CD4-positive, alpha-beta T cell (primary cell): Measurements from ENCODE around the gene CPE. TPM values are rescaled to one million over a fixed set of nuclear protein-coding genes. Genes with fewer than 3 reads are reported as not detected.
"Not testable (repeated sequence)": the region's sequence is repeated elsewhere in the genome, so short reads cannot be mapped to it uniquely, and the experiment has no call there.

ENCODE experiments used
- ATAC-seq: fragments of 200-7000 bp; cut with Tn5 transposase; one replicate; pipeline ENCODE4 v1.10.0; 2022; ENCODE audit warnings: mild to moderate bottlenecking; ENCODE audit not compliant: poor library complexity
- CTCF ChIA-PET: fragments of 350-600 bp; sonication (Branson Sonifier 250); formaldehyde crosslinking; loops from one replicate; lab custom pipeline; 2021; ENCODE audit warnings: antibody characterized with exemption, inconsistent platforms; lab: Charles Lee
- POLR2A ChIA-PET: fragments of 350-600 bp; sonication (Branson Sonifier 250); formaldehyde crosslinking; loops from one replicate; lab custom pipeline; 2021; ENCODE audit warnings: antibody characterized with exemption, inconsistent platforms; lab: Charles Lee
- DNase-seq, 14 experiments: peaks; one replicate each; pipeline ENCODE4 v3.0.0-alpha.2; 2013 to 2020; ENCODE audit warnings: mixed read lengths in 2 of 14
- H3K27ac ChIP-seq, 2 donors: one replicate each; pipeline versions ENCODE4 v1.5.1 to v1.7.0; 2013; ENCODE audit warnings: low read length in 2 of 2, low read depth in 1 of 2, mild to moderate bottlenecking in 1 of 2
- H3K27me3 ChIP-seq, 2 experiments: 1 replicate in 1 of 2; 2 replicates in 1 of 2; pipeline versions ENCODE4 v1.6.1 to v1.7.0; 2013; ENCODE audit warnings: low read length in 2 of 2, control low read depth in 1 of 2, mild to moderate bottlenecking in 1 of 2, moderate library complexity in 1 of 2; ENCODE audit not compliant: insufficient read depth in 2 of 2, control insufficient read depth in 1 of 2
- H3K36me3 ChIP-seq: one replicate; pipeline ENCODE4 v1.6.1; 2013; ENCODE audit warnings: low read length, control low read depth; ENCODE audit not compliant: insufficient read depth
- H3K4me1 ChIP-seq: one replicate; pipeline ENCODE4 v1.6.1; 2013; ENCODE audit warnings: low read length, control low read depth; ENCODE audit not compliant: insufficient read depth
- H3K4me3 ChIP-seq: one replicate; pipeline ENCODE4 v1.5.1; 2013; ENCODE audit warnings: mild to moderate bottlenecking, low read length, moderate library complexity
- H3K9me3 ChIP-seq, 2 experiments: 1 replicate in 1 of 2; 2 replicates in 1 of 2; pipeline versions ENCODE4 v1.6.1 to v1.7.0; 2013; ENCODE audit warnings: low read length in 2 of 2, mild to moderate bottlenecking in 2 of 2, control low read depth in 1 of 2, moderate library complexity in 1 of 2; ENCODE audit not compliant: control insufficient read depth in 1 of 2, insufficient read depth in 1 of 2
- H3K27ac Mint-ChIP-seq: one replicate; pipeline ENCODE4 v1.8.0; 2020; ENCODE audit warnings: mixed read lengths
- H3K27me3 Mint-ChIP-seq: one replicate; pipeline ENCODE4 v1.8.0; 2021; ENCODE audit warnings: mixed read lengths
- H3K36me3 Mint-ChIP-seq: one replicate; pipeline ENCODE4 v1.8.0; 2021; ENCODE audit warnings: low read depth, mixed read lengths
- H3K4me1 Mint-ChIP-seq: one replicate; pipeline ENCODE4 v1.8.0; 2021; ENCODE audit warnings: low read depth, mixed read lengths
- H3K4me3 Mint-ChIP-seq: one replicate; pipeline ENCODE4 v1.8.0; 2020; ENCODE audit warnings: mild to moderate bottlenecking, mixed read lengths
- H3K9me3 Mint-ChIP-seq: one replicate; pipeline ENCODE4 v1.8.0; 2020; ENCODE audit warnings: mixed read lengths
- intact Hi-C, 2 experiments: fragments of 100-400 bp; cut with DNase I in 1 of 2; cut with micrococcal nuclease in 1 of 2; formaldehyde crosslinking; loops; one replicate each; pipeline versions ENCODE4 v1.15.1 to v1.9.0; 2023 to 2025; cut with DNase I, micrococcal nuclease
- total RNA-seq, 174 experiments: library from RNA in 2 of 174; stranded (reverse) in 2 of 174; gene quantifications; one replicate each; pipeline ENCODE4 v1.2.3 and lab custom pipeline; 2021 to 2026
- TF ChIP-seq, protein P1 (sequence below): fragments of 200-600 bp; IDR thresholded peaks from one replicate; pipeline ENCODE4 v1.8.0; 2022; ENCODE audit warnings: antibody characterized with exemption, mild to moderate bottlenecking

The CPE gene
- total RNA-seq, 2 experiments from 2014 or later, result not detected

DNA sequence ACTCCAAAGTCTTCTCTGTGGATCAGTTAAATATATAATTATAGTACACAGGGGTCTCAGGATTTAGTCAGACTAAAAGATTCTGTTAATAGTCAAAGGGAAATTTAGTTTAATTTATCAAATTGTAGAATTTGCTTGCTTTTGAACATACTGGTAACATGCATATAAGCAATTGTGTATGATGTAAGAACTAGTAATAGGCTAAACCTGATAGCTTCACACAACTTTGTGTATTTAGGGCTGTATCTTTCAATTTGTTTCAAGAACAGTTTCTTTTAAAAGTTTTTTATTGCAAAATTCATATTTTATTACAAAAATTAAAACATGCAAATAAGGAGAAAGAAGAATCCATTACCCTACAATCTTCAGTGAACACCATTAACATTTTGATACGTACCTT is 99.5 kb downstream of the CPE start:
- CTCF ChIA-PET, result interaction anchor here (1.0 kb wide), 1 partner anchor 10 kb away, joined by 3 read pairs; no protein-coding TSS in a partner anchor
- no peak overlapping the region for H3K27ac ChIP-seq
- no peak overlapping the region for H3K27ac Mint-ChIP-seq
- no peak for DNase-seq
- no peak overlapping the region for H3K4me3 ChIP-seq
- no peaks in the 10 kb centered on the region for H3K36me3 Mint-ChIP-seq
- H3K27me3 ChIP-seq, result peaks cover 0 to 4% of the 10 kb centered on the region in 2 experiments
- peaks cover 32% of the 10 kb centered on the region for H3K27me3 Mint-ChIP-seq
- no peaks in the 10 kb centered on the region for H3K36me3 ChIP-seq
- peaks cover 3% of the 10 kb centered on the region for H3K9me3 Mint-ChIP-seq
- no peak overlapping the region for H3K4me3 Mint-ChIP-seq
- TF ChIP-seq, protein P1, sequence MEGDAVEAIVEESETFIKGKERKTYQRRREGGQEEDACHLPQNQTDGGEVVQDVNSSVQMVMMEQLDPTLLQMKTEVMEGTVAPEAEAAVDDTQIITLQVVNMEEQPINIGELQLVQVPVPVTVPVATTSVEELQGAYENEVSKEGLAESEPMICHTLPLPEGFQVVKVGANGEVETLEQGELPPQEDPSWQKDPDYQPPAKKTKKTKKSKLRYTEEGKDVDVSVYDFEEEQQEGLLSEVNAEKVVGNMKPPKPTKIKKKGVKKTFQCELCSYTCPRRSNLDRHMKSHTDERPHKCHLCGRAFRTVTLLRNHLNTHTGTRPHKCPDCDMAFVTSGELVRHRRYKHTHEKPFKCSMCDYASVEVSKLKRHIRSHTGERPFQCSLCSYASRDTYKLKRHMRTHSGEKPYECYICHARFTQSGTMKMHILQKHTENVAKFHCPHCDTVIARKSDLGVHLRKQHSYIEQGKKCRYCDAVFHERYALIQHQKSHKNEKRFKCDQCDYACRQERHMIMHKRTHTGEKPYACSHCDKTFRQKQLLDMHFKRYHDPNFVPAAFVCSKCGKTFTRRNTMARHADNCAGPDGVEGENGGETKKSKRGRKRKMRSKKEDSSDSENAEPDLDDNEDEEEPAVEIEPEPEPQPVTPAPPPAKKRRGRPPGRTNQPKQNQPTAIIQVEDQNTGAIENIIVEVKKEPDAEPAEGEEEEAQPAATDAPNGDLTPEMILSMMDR, result no peak
- intact Hi-C loops, result no loop called here
- POLR2A ChIA-PET, result no interaction called here
- H3K9me3 ChIP-seq, result peaks cover 0 to 4% of the 10 kb centered on the region in 2 experiments
- ATAC-seq, result no peak
- no peaks in the 10 kb centered on the region for H3K4me1 Mint-ChIP-seq
- H3K4me1 ChIP-seq, result no peaks in the 10 kb centered on the region

DNA sequence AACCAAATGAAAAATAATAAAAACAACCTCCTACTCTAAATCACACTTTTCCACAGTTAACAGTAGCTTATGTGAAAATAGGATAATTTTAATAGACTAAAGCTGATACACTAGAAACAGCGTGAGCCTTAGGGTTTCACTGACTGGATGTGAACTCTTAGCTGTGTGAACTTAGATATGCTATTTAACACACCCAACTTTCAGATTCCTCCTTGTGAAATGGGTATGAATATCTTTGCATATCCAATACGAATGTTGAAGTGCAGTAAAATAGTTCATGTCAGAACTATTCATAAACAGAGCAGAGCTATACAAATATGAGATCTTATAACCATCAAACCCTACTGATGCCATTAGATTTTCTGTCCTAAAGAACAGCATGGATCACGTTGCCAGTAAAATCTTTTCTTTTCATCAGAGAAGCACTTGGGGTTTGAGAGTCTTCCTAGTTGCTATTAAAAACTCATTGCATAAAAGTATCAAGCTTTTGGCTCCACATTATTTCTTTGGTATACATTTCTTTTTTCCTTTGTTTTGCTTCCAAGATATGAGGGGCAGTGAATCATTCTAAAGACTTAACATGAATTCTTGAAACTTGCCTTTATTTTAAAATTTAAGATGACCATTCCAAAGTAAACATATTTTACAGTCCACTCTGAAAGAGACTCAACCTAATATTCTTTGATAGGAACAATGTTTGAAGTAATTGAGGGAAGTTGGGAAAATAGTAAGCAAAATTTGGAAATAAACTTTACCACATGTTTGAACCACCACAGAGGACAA is 102.4 kb downstream of the CPE start:
- Histone ChIP-seq H3K36me3 (no peaks in the 10 kb centered on the region), H3K27ac (no peak overlapping the region), H3K4me1 (no peaks in the 10 kb centered on the region), H3K27me3 (no peaks in the 10 kb centered on the region), H3K4me3 (no peak overlapping the region), H3K9me3 (no peaks in the 10 kb centered on the region)
- Mint-ChIP-seq H3K27me3 (peaks cover 20% of the 10 kb centered on the region), H3K27ac (no peak overlapping the region), H3K4me3 (no peak overlapping the region), H3K9me3 (no peaks in the 10 kb centered on the region), H3K4me1 (no peaks in the 10 kb centered on the region), H3K36me3 (no peaks in the 10 kb centered on the region)
- ChIA-PET CTCF (interaction anchor here (1.0 kb wide), 1 partner anchor 12 kb away, joined by 3 read pairs; no protein-coding TSS in a partner anchor), POLR2A (no interaction called here)
- DNase-seq (no peak), ATAC-seq (no peak)
- intact Hi-C loops, result no loop called here
- TF ChIP-seq, protein P1, result no peak

DNA sequence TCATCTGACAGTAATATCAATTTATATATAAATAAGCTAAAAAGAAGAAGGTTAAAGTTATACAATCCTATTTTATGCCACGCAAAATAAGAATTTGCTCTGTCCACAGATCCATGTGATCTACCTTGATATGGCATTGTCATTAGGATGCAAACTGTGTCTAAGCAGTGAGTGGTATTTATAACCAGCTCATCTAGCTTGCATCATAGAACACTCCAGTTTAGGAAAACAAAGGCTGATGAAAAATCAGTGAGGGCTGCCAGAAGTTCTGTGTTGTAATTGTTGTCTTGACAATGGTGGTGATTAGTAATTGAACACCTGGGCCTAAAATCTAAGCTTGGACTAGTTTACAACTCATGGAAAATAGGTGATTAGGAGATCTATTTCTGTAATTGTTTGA is 111.0 kb downstream of the CPE start:
- H3K4me3 ChIP-seq, result no peak overlapping the region
- peaks cover 44% of the 10 kb centered on the region for H3K27me3 Mint-ChIP-seq
- no peak overlapping the region for H3K27ac ChIP-seq
- H3K36me3 ChIP-seq, result no peaks in the 10 kb centered on the region
- no peak for DNase-seq
- no peaks in the 10 kb centered on the region for H3K36me3 Mint-ChIP-seq
- POLR2A ChIA-PET, result no interaction called here
- peaks cover 5% of the 10 kb centered on the region for H3K4me1 Mint-ChIP-seq
- intact Hi-C loops, result loop anchor here (5.0 kb wide), 2 partner anchors 598 to 603 kb away; no protein-coding TSS in a partner anchor
- no peak overlapping the region for H3K4me3 Mint-ChIP-seq
- H3K27ac Mint-ChIP-seq, result no peak overlapping the region
- peaks cover 0 to 12% of the 10 kb centered on the region in 2 experiments for H3K27me3 ChIP-seq
- H3K9me3 ChIP-seq, result no peaks in the 10 kb centered on the region
- H3K9me3 Mint-ChIP-seq, result no peaks in the 10 kb centered on the region
- CTCF ChIA-PET, result no interaction called here
- TF ChIP-seq, protein P1, result no peak
- H3K4me1 ChIP-seq, result peaks cover 6% of the 10 kb centered on the region
- ATAC-seq, result no peak

DNA sequence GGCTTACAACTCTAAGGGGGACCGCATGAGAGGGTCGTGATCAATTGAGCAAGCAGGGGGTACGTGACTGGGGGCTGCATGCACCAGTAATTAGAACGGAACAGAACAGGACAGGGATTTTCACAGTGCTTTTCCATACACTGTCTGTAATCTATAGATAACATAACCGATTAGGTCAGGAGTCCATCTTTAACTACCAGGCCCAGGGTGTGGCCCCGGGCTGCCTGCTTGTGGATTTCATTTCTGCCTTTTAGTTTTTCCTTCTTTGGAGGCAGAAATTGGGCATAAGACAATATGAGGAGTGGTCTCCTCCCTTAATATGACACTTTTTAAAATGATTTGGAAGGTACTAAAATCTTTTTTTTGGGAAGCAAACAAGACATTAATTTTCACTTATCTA is 113.8 kb downstream of the CPE start:
- H3K27ac ChIP-seq, H3K4me3 Mint-ChIP-seq, H3K4me1 ChIP-seq, H3K27ac Mint-ChIP-seq, H3K9me3 ChIP-seq, H3K27me3 ChIP-seq, POLR2A ChIA-PET, ATAC-seq, H3K4me1 Mint-ChIP-seq, H3K4me3 ChIP-seq, H3K36me3 ChIP-seq, H3K9me3 Mint-ChIP-seq, DNase-seq, H3K36me3 Mint-ChIP-seq: not testable (repeated sequence)
- intact Hi-C loops, result loop anchor here (5.0 kb wide), 2 partner anchors 595 to 600 kb away; no protein-coding TSS in a partner anchor
- H3K27me3 Mint-ChIP-seq, result peaks cover 41% of the 10 kb centered on the region
- CTCF ChIA-PET, result interaction anchor here (0.8 kb wide), 1 partner anchor 15 kb away, joined by 3 read pairs; no protein-coding TSS in a partner anchor
